G401.6 (cell line): ENCODE data around the gene GPR132.
"Not testable (repeated sequence)": the region's sequence is repeated elsewhere in the genome, so short reads cannot be mapped to it uniquely, and the experiment has no call there.

Experiments
- FAIRE-seq: peaks from 2 replicates; lab custom pipeline; 2012; peaks lifted over from hg19 to GRCh38; lab: Jason Lieb, UNC

Gene GPR132

DNA sequence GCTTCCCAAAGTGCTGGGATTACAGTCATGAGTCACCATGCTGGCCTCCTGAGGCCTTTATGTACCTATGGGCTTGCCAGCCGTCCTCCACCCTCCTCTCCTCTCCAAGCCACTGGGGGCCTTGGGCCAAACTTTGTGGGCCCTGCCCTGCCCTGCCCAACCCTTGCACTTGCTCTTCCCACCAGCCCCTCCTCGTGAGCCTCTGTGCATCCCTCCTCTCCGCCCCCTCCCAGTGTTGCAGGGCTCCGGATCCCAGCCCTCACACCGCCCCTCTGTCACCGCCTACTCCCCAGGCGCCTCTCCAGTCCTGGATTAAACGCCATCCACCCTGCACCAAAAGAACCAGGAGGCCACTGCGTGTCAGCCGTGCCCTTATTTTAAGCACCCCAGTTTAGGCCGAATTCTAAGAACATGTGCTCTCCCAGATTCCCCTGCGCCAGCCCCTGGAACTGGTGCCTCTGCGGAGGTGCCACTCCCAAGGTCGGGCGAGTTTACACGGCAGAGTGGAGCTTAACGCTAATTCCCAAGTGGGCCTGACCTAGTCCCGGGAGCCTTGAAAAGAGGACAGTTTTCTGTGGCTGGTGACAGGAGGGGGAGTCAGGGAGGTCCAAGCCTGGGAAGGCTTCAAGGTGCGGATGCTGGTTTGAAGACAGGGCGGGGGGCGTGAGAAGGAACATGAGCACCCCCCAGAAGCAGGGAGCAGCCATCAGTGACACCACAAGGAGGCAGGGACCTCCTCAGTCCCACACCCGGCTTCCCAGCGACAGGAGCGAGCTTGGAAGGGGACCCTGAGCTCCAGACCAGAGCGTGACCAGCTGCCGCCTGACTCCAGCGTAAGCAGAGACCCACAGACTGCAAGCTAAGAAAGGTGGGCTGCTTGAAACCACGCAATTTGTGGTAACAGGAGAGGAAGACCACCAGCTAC, 23.1 kb downstream of the GPR132 start:
- FAIRE-seq, result no peak

DNA sequence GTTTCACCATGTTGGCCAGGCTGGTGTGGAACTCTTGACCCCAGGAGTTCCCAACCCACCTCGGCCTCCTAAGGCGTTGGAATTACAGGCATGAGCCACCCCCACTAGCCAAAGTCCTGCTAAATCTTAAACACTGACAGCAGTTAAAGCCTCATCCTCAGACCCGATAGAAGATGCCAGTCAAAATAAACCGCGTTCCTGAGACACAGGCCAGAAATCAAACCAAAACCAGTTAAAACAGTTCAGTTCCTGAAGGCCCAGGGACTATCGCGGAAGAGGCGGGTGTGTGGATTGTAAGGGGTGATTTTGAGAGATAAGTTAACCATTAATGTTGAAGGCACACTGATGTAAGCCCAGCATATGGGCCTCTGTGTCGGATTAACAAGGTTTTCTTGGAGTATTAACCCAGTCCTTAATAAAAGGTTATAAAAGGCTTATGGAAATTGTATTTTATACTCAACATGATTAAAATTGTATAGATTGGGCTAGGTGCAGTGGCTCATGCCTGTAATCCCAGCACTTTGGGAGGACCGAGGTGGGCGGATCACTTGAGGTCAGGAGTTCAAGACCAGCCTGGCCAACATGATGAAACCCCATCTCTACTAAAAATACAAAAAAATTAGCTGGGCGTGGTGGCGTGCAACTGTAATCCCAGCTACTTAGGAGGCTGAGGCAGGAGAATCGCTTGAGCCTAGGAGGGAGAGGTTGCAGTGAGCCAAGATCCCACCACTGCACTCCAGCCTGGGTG, 25.6 kb downstream of the GPR132 start:
- no peak for FAIRE-seq

DNA sequence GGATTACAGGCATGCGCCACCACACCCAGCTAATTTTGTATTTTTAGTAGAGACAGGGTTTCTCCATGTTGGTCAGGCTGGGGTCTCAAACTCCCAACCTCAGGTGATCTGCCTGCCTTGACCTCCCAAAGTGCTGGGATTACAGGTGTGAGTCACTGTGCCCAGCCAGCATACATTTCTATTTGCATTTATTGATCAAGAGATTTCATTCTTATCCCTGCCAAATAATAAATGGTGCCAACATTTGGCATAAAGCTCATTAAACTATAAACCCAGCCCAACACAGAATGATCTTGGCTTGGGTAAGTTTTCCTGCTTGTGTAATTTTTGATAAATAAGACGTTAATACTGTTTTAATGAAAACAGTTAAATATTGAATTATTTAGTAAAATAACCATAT, 29.6 kb downstream of the GPR132 start:
- not testable (repeated sequence) for FAIRE-seq

DNA sequence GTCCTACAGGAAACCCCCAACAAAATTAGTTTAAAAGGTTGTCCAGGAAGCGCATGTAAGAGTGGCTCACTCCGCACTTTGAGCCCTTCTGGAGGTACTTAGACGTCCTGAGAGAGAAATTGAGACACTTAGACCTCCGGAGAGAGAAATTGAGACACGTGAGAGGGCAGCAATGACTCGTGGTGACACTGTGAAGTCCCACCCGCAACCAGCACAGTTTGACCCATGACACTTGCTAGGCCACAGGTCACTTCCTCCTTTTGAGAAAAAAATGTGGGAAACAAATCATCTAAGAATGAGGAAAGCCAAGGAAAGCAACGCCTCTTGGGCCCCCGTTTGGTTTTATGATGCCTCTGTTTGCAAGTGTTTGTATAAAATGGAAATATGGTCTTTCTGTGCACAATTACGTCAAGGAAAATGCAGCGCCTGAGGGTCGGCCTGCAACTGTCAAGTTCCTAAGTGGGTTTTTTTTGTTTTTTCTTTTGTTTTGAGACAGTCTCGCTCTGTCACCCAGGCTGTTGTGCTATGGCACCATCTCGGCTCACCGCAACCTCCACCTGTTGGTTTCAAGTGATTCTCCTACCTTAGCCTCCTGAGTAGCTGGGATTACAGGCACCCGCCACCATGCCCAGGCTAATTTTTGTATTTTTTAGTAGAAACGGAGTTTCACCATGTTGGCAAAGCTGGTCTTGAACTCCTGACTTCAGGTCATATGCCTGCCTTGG, 30.8 kb downstream of the GPR132 start:
- no peak for FAIRE-seq

DNA sequence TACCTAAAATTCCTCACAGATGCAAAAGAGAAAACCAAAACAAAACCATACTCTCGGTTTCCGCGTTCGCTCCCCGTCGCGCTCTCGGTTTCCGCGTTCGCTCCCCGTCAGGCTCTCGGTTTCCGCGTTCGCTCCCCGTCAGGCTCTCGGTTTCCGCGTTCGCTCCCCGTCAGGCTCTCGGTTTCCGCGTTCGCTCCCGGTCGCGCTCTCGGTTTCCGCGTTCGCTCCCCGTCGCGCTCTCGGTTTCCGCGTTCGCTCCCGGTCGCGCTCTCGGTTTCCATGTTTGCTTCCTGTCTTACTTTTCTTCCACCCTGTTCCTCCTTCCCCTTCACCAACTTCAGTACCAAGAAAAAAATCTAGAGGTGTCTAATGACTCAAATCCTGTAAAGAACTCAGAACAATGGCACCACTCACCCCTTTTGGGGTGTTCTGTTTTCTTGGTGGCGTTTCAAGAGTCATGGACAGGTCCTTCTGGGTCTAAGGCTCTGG, 31.8 kb downstream of the GPR132 start:
- FAIRE-seq, result not testable (repeated sequence)

DNA sequence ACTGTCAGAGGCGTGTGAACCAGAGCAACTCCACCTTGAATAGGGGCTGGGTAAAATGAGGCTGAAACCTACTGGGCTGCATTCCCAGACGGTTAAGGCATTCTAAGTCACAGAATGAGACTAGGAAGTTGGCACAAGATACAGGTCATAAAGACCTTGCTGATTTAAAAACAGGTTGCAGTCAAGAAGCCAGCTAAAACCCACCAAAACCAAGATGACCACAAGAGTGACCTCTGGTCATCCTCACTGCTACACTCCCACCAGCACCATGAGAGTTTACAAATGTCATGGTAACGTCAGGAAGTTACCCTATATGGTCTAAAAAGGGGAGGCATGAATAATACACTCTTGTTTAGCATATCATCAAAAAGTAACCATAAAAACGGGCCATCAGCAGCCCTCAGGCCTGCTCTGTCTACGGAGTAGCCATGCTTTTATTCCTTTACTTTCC, 32.8 kb downstream of the GPR132 start:
- not testable (repeated sequence) for FAIRE-seq

DNA sequence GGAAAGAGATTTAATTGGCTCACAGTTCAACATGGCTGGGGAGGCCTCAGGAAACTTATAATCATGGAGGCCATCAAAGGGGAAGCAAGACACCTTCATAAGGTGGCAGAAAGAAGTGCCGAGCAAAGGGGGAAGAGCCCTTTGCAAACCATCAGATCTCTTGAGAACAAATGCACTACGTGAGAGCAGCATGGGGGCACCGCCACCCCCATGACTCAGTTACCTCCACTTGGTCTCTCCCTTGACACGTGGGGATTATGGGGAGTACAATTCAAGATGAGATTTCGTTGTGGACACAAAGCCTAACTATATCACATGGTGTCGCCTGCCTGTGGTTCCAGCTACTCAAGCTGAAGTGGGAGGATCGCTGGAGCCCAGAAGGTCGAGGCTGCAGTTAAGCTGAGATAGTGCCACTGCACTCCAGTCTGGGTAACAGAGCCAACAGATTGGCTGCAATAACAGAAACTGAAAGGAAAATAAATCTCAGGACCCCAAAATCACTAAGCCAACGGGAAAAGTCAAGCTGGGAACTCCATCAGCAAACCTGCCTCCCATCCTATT, 34.3 kb downstream of the GPR132 start:
- FAIRE-seq, result no peak

DNA sequence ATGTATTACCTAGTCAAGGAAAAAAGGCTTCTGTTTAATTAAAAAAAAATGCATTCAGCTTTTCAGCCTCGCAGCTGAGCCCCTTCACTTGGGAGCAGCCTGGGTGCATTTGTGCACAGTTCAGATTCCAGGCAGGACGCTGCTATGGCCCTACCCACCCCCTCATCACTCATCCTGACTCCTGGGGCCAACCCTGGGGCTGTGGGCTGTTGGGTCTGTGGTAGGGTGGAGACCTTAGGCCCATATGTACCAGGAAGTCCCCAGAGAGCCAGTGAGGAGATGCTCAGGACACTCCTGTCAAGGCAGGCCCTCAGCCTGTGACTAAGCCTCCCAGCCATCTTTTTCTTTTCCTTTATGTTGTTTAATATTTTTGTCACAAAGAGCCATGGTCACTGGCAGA, 35.0 kb downstream of the GPR132 start:
- no peak for FAIRE-seq

DNA sequence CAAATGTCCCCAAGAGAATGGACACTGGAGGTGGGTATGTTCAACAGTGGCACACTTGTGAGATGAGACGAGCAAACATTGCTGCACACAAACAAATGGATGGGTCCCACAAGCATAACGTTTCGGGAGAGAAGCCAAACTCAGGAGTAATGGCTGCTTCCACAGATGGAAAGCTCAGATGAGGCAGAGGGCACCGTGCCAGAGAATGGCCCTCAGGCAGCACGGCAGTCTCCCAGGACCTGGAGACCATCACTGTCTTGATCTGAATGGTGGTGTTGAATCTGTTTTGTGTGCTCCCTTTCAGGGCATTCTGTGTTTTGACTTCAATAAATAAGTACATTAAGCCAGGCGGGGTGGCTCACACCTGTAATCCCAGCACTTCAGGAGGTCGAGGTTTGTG, 35.8 kb downstream of the GPR132 start:
- no peak for FAIRE-seq

DNA sequence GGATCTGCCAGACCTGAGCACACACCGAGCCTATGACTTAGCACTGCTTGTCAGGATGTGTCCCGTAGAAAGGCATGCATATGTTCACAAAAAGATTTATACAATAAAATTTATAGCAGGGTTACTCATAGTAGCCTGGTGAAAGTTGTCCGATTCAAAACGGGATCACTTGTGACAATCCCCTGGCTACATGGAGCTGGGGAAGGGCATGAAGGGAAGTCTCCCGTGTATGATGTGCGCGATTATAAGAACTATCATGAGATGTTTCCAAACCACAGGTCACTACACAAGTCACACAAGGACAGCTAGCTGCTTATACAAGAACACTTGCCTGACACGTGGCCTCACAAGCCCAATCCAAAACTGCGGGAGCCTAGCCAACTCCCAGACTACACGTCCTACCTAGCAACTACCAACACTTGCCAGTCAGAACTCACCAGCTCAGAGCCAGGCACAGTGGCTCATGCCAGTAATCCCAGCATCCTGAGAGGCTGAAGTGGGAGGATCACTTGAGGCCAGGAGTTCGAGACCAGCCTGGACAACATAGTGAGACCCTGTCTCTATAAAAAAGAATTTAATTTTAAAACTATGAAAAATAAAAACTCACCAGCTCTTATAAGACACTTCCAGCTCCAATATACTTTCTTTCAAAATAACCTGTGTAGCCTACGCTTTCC, 36.8 kb downstream of the GPR132 start:
- FAIRE-seq, result no peak

DNA sequence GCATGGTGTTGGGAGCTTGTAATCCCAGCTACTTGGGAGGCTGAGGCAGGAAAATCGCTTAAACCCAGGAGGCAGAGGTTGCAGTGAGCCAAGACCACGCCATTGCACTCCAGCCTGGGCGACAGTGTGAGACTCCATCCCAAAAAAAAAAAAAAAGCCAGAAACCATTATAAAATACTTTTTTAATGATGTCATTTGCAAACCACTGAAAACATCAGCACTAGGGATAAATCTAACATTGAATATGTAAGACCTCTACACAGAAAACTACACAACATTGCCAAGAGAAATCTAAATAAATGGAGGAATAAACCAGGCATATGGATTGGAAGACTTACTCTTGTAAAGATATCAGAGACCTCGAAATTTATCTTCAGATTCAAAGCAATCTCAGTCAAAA, 37.5 kb downstream of the GPR132 start:
- not testable (repeated sequence) for FAIRE-seq

DNA sequence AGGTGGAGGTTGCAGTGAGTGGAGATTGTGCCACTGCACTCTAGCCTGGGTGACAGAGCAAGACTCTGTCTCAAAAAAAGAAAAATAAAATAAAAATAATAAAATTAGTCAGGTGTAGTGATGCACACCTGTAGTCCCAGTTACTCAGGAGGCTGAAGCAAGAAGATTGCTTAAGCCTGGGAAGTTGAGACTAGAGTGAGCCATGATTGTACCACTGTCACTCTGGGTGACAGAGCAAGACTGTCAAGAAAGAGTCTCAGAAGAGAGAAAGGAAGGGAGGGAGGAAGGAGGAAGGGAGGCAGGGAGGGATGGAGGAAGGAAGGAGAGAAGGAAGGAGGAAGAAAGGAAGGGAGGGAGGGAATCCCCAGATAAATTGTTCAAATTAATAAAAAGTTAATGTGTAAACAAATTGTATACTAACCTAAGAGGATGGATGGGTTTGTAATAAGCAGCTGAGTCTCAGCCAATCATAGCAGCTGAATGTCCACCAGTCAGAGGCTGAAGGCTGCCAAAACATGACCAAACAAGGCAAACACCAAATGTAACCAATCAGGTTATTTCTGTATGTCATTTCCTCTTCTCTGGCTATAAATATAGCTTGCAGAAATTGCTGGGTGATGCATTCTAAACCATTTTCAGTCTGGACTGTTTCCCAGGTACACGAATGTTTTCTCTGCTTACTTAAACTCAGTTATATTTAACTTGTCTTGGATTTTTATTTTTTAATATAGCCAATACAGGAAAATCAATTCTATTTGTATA, 38.2 kb downstream of the GPR132 start:
- no peak for FAIRE-seq

DNA sequence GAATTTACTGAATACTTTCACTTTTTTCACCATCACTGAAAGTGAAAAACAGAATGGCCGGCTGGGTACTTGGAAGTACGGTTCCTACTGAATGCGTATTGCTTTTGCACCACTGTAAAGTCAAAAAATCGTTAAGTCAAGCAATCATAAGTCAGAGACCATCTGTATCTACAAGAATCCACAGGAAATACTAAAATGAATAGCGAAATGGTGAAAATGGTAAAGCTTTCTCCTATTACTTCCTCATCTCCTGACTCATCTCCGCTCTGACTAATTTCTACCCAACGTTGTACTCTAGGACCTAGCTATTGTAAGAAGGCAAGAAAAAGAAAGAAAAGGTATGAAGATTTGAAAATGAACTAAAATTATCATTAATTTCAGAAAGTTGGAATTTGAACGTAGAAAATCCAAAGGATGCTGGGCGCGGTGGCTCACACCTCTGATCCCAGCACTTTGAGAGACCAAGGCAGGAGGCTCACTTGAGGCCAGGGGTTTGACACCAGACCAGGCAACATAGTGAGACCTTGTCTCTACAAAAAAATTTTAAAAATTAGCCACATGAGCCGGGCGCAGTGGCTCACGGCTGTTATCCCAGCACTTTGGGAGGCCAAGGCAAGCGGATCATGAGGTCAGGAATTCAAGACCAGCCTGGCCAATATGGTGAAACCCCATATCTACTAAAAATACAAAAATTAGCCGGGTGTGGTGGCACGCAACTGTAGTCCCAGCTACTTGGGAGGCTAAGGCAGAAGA, 39.0 kb downstream of the GPR132 start:
- no peak for FAIRE-seq

DNA sequence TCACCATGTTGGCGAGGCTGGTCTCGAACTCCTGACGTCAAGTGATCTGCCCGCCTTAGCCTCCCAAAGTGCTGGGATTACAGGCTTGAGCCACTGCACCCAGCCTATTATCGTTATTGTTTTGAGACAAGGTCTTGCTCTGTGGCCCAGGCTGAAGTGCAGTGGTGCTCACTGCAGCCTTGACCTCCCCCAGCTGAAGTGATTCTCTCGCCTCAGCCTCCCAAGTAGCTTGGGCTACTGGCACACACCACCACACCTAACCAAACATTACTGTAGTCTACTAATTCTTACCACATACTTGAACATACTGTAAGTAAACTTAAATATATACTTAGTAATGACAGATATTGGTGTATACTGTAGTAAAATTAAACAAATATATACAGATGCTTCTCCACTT, 39.8 kb downstream of the GPR132 start:
- no peak for FAIRE-seq

DNA sequence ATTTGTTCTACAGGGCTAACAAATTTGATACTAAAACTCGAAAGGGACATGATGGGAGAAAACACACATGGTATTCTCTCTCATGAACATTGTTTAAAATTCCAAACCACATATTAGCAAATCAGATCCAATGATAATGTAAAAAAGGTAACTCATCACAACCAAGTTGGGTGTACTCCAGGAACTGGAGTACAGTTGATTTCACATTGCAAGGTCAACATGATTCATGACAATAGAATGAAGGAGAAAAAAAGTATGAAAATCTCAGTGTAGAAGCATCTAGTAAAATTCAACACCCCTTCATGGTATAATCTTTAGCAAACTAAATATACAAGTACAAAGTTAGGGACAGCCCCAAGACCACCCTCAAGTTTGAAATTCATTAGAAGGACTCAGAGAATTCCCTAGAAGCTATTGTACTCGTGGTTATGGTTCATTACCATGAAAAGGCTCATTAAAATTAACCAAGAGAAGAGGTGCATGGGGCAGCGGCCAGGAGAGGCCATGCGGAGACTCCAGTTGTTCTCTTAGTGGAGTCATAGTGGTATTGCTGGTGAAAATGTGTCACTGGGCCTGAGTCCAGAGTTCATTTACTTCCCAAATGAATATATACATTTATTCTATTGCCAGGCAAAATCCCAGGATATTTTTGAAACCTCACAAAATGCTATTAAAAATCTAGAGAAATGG, 41.3 kb downstream of the GPR132 start:
- FAIRE-seq, result no peak

DNA sequence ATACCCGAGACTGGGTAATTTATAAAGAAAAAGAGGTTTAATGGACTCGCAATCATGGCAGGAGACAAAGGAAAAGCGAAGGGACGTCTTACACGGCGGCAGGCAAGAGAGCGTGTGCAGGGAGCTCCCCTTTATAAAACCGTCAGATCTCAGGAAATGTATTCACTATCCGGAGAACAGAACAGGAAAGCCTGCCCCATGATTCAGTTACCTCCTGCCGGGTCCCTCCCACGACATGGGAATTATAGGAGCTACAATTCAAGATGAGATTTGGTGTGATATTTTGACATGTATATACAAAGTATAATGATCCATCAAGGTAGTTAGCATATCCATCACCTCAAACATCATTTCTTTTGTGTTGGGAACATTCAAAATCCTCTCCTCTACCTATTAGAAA, 42.1 kb downstream of the GPR132 start:
- FAIRE-seq, result no peak

DNA sequence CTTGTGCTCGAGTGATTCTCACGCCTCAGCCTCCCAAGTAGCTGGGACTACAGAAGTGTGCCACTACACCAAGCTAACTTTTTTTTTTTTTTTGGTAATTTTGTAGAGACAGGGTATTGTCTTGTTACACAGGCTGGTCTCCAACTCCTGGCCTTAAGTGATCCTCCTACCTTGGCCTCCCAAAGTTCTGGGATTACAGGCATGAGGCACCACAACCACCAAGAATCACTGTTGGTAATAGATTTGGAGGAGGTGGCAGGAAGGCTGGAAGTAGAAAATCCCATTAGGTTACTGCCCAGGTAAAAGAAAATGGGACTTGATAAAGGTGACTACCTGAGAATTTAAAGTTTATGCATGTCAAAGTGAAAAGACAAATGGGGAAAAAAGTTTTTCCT, 43.0 kb downstream of the GPR132 start:
- FAIRE-seq, result no peak

DNA sequence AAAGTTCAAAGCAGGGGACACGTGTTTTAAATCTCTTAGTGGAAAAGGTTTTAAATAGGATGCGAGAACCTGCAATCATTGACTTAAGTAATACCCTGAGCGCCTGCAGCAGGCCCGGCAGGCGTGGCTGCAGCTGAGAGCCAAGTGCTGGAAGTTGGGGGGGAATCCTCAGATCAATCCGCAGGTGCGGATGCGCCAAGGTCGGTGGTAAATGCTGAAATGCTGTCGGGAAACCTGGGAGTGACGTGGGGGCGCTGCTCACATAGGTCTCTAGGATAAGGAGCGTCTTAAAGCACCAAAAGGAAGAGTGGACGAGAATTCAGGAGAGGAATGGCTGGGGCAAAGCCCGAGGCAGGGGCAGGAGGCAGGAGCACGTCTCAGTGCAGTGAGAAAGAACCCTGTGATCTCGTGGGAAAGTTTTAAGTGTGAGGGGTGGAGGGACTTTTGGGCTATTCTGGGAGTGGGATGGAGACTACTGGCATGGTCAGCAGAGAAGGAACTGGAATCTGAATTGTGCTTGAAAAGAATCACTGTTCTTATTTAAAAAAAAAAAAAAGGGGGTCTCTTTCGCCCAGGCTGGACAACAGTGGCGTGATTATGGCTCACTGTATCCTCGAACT, 43.5 kb downstream of the GPR132 start:
- FAIRE-seq, result no peak
